GM18861 (cell line): ENCODE measurements around the gene HLA-DPB1.
"Not testable (repeated sequence)": the region's sequence is repeated elsewhere in the genome, so short reads cannot be mapped to it uniquely, and the experiment has no call there.

Experiments used
- ATAC-seq: cut with Tn5 transposase; IDR thresholded peaks from one replicate; pipeline ENCODE4 v1.9.1; 2021; ENCODE audit not compliant: unreplicated experiment

HLA-DPB1 gene

GRCh38 chr6:33101121-33101737 is 25.4 kb downstream of the HLA-DPB1 start:
- ATAC-seq, result not testable (repeated sequence)

GRCh38 chr6:33103776-33104175 is 28.0 kb downstream of the HLA-DPB1 start:
- ATAC-seq, result no peak

- ATAC-seq, result no peak
Observed at GRCh38 chr6:33104887-33105286, 29.1 kb downstream of the HLA-DPB1 start.

GRCh38 chr6:33105386-33105785 is 29.6 kb downstream of the HLA-DPB1 start:
- ATAC-seq, result no peak

GRCh38 chr6:33105916-33106871 is 30.4 kb downstream of the HLA-DPB1 start:
- no peak for ATAC-seq

- ATAC-seq, result no peak
Observed at GRCh38 chr6:33107641-33108040, 31.9 kb downstream of the HLA-DPB1 start.

GRCh38 chr6:33108307-33108706 is 32.5 kb downstream of the HLA-DPB1 start:
- ATAC-seq, result no peak

- peak; percentile 85 for ATAC-seq
Observed at GRCh38 chr6:33112148-33112547, 36.4 kb downstream of the HLA-DPB1 start.

GRCh38 chr6:33113755-33114154 is 38.0 kb downstream of the HLA-DPB1 start:
- ATAC-seq, result no peak

GRCh38 chr6:33114406-33114805 is 38.6 kb downstream of the HLA-DPB1 start:
- ATAC-seq, result no peak

GRCh38 chr6:33116417-33116816 is 40.6 kb downstream of the HLA-DPB1 start:
- no peak for ATAC-seq

- ATAC-seq, result no peak
Observed at GRCh38 chr6:33116841-33117711, 41.3 kb downstream of the HLA-DPB1 start.

- ATAC-seq, result no peak
Observed at GRCh38 chr6:33117811-33118277, 42.1 kb downstream of the HLA-DPB1 start.

- ATAC-seq, result no peak
Observed at GRCh38 chr6:33118525-33119123, 42.8 kb downstream of the HLA-DPB1 start.

- no peak for ATAC-seq
Observed at GRCh38 chr6:33120001-33120400, 44.2 kb downstream of the HLA-DPB1 start.

GRCh38 chr6:33123181-33123580 is 47.4 kb downstream of the HLA-DPB1 start:
- ATAC-seq, result no peak

GRCh38 chr6:33123732-33124524 is 48.1 kb downstream of the HLA-DPB1 start:
- no peak for ATAC-seq

GRCh38 chr6:33124525-33124901 is 48.7 kb downstream of the HLA-DPB1 start:
- no peak for ATAC-seq

- ATAC-seq, result no peak
Observed at GRCh38 chr6:33124947-33125346, 49.2 kb downstream of the HLA-DPB1 start.
